ENCODE results near the gene CD274. TPM values are rescaled to one million over a fixed set of nuclear protein-coding genes. Genes with fewer than 3 reads are reported as not detected.

CD274 gene
- total and polyA plus RNA-seq, 2 of the 8 experiments (the other 6 are each of a cell fraction or from before 2014, with no cell fraction given): 0.08 to 0.15 TPM

- no peak overlapping the region for H3K4me2 ChIP-seq (ENCODE audit: insufficient read depth in 1 of 2, low read depth in 2 of 2, low read length in 2 of 2)
- H4K20me1 ChIP-seq (replicated peaks in 1 of 2; ENCODE audit: control insufficient read depth in 1 of 2, insufficient read depth in 2 of 2, low read length in 2 of 2): no peaks in the 10 kb centered on the region
- H3K4ac ChIP-seq (replicated peaks; ENCODE audit: insufficient read length, low read depth, low read length): no peak overlapping the region
- no peak overlapping the region for H4K5ac ChIP-seq (ENCODE audit: insufficient read length, low read depth, low read length)
- no peaks in the 10 kb centered on the region for H3K4me1 ChIP-seq (replicated peaks in 1 of 4; ENCODE audit: control insufficient read depth in 3 of 4, insufficient read depth in 4 of 4, low read length in 3 of 4)
- no peaks in the 10 kb centered on the region for H3K9me3 ChIP-seq (ENCODE audit: insufficient read depth in 2 of 2, low read depth in 1 of 2, low read length in 1 of 2)
- H3K79me2 ChIP-seq (ENCODE audit: control insufficient read depth in 1 of 2, insufficient read depth in 2 of 2, low read length in 2 of 2): no peaks in the 10 kb centered on the region
- no peak overlapping the region for H3K4me3 ChIP-seq (ENCODE audit: extremely low read depth in 1 of 4, insufficient read depth in 2 of 4, low read depth in 3 of 4, low read length in 4 of 4)
- CTCF ChIA-PET (ENCODE audit: partially characterized antibody): interaction anchor here (1.1 to 1.2 kb wide), 2 partner anchors 12 to 46 kb away, joined by 3 to 5 read pairs; no protein-coding TSS in a partner anchor
- no peak overlapping the region for H4K8ac ChIP-seq (ENCODE audit: extremely low read depth, insufficient read depth, low read length)
- FAIRE-seq (no peak), DNase-seq (ENCODE audit: low read depth in 1 of 2, low spot score in 2 of 2) (no peak)
- WGBS, 2 experiments (ENCODE audit: extremely low coverage in 1 of 2, insufficient coverage in 1 of 2, insufficient read length in 1 of 2, insufficient replicate concordance in 2 of 2, low coverage in 1 of 2, low lambda C conversion rate in 2 of 2, missing lambda C conversion rate in 1 of 2): 100% methylated on average over 1 of the region's 1 CpG; no CpG with 5 or more reads in 1 of the 2 experiments
- no peak overlapping the region for H2BK20ac ChIP-seq (ENCODE audit: low read length)
- no peak overlapping the region for H3K23ac ChIP-seq (ENCODE audit: insufficient read length)
- no peak overlapping the region for H2BK120ac ChIP-seq (replicated peaks; ENCODE audit: low read depth, low read length)
- no peak overlapping the region for H2BK12ac ChIP-seq (ENCODE audit: low read depth, low read length)
- H3K9ac ChIP-seq (replicated peaks in 1 of 4; ENCODE audit: extremely low read depth in 1 of 4, low read depth in 3 of 4, low read length in 3 of 4): no peak overlapping the region
- no peak overlapping the region for H3K18ac ChIP-seq (ENCODE audit: extremely low read depth, low read length)
- no peaks in the 10 kb centered on the region for H3K79me1 ChIP-seq (ENCODE audit: low read depth, low read length)
- no peak overlapping the region for H2BK5ac ChIP-seq (ENCODE audit: low read depth, low read length)
- no peaks in the 10 kb centered on the region for H3K36me3 ChIP-seq (ENCODE audit: control insufficient read depth in 2 of 4, insufficient read depth in 4 of 4, low read length in 3 of 4)
- H2AK5ac ChIP-seq (ENCODE audit: low read depth, low read length): no peak overlapping the region
- H2AFZ ChIP-seq (ENCODE audit: low read length): no peak overlapping the region
- H3K56ac ChIP-seq (replicated peaks; ENCODE audit: insufficient read length, low read depth, low read length): no peak overlapping the region
- H3K27ac ChIP-seq (ENCODE audit: low read depth, low read length): no peak overlapping the region
- H3K14ac ChIP-seq (ENCODE audit: insufficient read length): no peak overlapping the region
- no peak overlapping the region for H2BK15ac ChIP-seq (ENCODE audit: low read length)
- H3K27me3 ChIP-seq (replicated peaks in 1 of 4; ENCODE audit: control insufficient read depth in 3 of 4, extremely low read depth in 1 of 4, insufficient read depth in 3 of 4, low read length in 3 of 4): no peaks in the 10 kb centered on the region
- POLR2A ChIA-PET (ENCODE audit: partially characterized antibody): interaction anchor here (1.5 kb wide), 1 partner anchor 12 kb away, joined by 4 read pairs; no protein-coding TSS in a partner anchor
- no peaks in the 10 kb centered on the region for H3K23me2 ChIP-seq (ENCODE audit: low read depth, low read length)
- H4K91ac ChIP-seq (replicated peaks; ENCODE audit: insufficient read length, low read length): no peak overlapping the region
- TF ChIP-seq RAD21 (IDR thresholded peaks at IDR 0.05 in 1 of 2, conservative IDR thresholded peaks at IDR 0.05 in 1 of 2; ENCODE audit: low read depth in 2 of 2, low read length in 2 of 2) (no peak), BCL11A (IDR thresholded peaks at IDR 0.05; ENCODE audit: low read depth in 2 of 2, low read length in 2 of 2) (no peak), E2F6 (IDR thresholded peaks at IDR 0.05) (no peak), TCF12 (IDR thresholded peaks at IDR 0.05; ENCODE audit: low read depth, low read length) (no peak), SAP30 (IDR thresholded peaks at IDR 0.05; ENCODE audit: insufficient read depth, insufficient replicate concordance, low read length) (no peak), CEBPB (IDR thresholded peaks at IDR 0.05; ENCODE audit: low read depth, low read length) (no peak), RNF2 (IDR thresholded peaks at IDR 0.05; ENCODE audit: borderline replicate concordance, low read depth, low read length, missing control alignments, poor library complexity, severe bottlenecking) (no peak), POLR2AphosphoS5 (IDR thresholded peaks at IDR 0.05; ENCODE audit: low read depth, low read length) (no peak), SRF (IDR thresholded peaks at IDR 0.05; ENCODE audit: low read depth, low read length) (no peak), HDAC6 (IDR thresholded peaks at IDR 0.05; ENCODE audit: low read depth, low read length) (no peak), BRCA1 (IDR thresholded peaks at IDR 0.05; ENCODE audit: low read depth, low read length) (no peak), RFX5 (IDR thresholded peaks at IDR 0.05; ENCODE audit: borderline replicate concordance, low read depth, low read length) (no peak), MAFK (IDR thresholded peaks at IDR 0.05; ENCODE audit: low read depth, low read length) (no peak), CHD2 (IDR thresholded peaks at IDR 0.05; ENCODE audit: low read length) (no peak)
Measured at GRCh38 chr9:5511476-5511875, 61.1 kb downstream of the CD274 start.
